Measurements from ENCODE around the gene ZNF726. TPM values are rescaled to one million over a fixed set of nuclear protein-coding genes. Genes with fewer than 3 reads are reported as not detected.
"Not testable (repeated sequence)": the region's sequence is repeated elsewhere in the genome, so short reads cannot be mapped to it uniquely, and the experiment has no call there.

ZNF726 gene
- total RNA-seq, 1 donor from 2014 or later = 4.6 TPM

DNA sequence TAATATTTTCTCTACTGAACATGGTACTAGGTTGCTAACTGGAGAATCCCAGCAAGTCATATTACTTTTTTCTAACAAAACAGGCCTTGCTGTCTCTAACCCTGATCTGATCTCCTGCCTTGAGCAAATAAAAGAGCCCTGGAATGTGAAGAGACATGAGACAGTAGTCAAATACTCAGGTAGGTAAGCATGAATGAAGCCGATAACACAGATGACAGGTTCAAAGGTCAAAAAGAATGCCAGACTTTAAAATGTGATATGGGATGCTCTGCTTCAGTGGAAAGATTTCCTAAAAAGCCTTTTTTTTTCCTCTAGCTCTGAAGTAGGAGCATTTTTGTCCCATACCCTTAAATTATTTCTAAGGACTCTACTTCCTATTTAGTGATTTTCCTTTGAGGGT lies 28.7 kb downstream of the ZNF726 start:
- no peak for DNase-seq (ENCODE audit: low read depth in 2 of 2)

DNA sequence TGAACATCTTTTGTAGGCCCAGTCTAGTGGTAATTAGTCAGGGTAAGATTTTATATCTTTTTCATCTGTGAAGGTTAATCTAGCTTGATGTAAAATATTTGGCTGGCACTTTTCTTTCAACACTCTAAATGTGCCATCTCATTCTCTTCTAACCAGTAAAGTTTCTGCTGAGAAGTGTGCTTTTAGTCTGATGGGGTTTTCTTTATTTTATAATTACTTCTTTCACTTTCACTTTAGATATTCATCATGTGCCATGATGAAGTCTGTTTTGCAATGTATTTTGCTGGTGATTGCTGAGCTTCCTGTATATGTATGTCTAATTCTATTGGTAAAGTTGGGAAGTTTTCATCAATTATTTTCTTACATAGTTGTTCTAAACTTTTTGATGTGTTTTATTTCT lies 31.9 kb downstream of the ZNF726 start:
- no peak for DNase-seq (ENCODE audit: low read depth in 2 of 2)

- no peak for DNase-seq (ENCODE audit: low read depth in 2 of 2)
Observed at GRCh38 chr19:23949611-23950010, 34.9 kb downstream of the ZNF726 start.

- DNase-seq (ENCODE audit: low read depth in 2 of 2) = no peak
Observed at GRCh38 chr19:23956051-23956450, 41.4 kb downstream of the ZNF726 start.

DNA sequence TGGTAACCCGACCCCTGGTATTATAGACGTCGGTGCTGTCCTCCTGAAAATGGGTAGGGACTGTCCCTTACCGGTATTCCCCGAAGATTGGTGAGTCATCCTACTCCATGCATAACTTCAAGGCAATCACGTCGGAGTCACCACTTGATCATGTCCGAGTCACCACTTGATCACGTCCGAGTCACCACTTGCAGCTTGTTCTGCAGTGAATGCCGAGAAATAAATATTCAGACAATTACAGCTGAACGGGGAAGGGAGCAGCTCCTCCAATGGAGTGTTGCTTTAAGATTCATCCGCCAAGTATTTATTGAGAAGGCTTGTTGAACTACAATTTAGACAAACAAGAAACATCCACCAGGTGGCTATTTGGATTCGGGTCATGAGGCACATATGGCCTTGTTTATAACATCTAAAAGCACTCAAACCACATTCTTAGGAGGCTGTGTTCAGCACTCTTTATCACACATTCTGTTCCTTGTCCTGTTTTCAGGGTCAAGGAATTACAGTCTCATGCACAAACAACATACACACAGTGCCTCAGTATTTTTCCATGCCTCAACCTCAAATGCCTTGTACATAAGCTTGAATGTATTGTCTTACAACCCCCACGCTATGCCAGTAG lies 43.1 kb downstream of the ZNF726 start:
- DNase-seq (ENCODE audit: low read depth in 2 of 2) = no peak

- not testable (repeated sequence) for DNase-seq (ENCODE audit: low read depth in 2 of 2)
Observed at GRCh38 chr19:23963396-23963795, 48.7 kb downstream of the ZNF726 start.

- not testable (repeated sequence) for DNase-seq (ENCODE audit: low read depth in 2 of 2)
Observed at GRCh38 chr19:23963881-23964280, 49.2 kb downstream of the ZNF726 start.

DNA sequence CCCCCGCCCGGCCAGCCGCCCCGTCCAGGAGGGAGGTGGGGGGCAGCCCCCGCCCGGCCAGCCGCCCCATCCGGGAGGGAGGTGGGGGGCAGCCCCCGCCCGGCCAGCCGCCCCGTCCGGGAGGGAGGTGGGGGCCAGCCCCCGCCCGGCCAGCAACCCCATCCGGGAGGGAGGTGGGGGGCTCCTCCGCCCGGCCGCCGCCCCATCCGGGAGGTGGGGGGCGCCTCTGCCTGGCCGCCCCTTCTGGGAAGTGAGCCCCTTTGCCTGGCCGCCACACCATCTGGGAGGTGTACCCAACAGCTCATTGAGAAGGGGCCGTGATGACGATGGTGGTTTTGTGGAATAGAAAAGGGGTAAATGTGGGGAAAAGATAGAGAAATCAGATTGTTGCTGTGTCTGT lies 49.6 kb downstream of the ZNF726 start:
- not testable (repeated sequence) for DNase-seq (ENCODE audit: low read depth in 2 of 2)

- no peak for DNase-seq (ENCODE audit: low read depth in 2 of 2)
Observed at GRCh38 chr19:23969630-23970029, 54.9 kb downstream of the ZNF726 start.

- no peak for DNase-seq (ENCODE audit: low read depth in 2 of 2)
Observed at GRCh38 chr19:23971598-23971997, 56.9 kb downstream of the ZNF726 start.

GRCh38 chr19:23972161-23972560 lies 57.5 kb downstream of the ZNF726 start:
- no peak for DNase-seq (ENCODE audit: low read depth in 2 of 2)

DNA sequence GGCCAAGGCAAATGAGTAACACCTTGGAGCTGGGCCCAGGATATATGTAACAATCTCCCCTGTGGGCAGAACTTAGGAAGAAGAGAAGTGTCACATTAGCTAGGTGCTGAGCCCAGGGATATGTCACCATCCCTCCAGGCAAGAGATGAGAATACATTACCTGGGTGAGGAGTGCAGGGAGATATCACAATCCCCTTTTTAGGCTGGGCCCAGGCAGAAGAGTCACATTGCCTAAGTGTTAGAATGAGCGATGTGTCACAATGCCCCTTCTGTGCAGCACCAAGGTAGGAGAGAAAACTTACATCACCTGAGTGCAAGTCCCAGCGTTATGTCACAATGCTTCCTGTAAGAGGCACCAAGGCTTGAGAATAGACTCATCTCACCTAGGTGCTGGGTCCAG lies 60.3 kb downstream of the ZNF726 start:
- no peak for DNase-seq (ENCODE audit: low read depth in 2 of 2)

GRCh38 chr19:23976631-23977030 lies 61.9 kb downstream of the ZNF726 start:
- not testable (repeated sequence) for DNase-seq (ENCODE audit: low read depth in 2 of 2)

GRCh38 chr19:23977256-23977655 lies 62.6 kb downstream of the ZNF726 start:
- not testable (repeated sequence) for DNase-seq (ENCODE audit: low read depth in 2 of 2)

DNA sequence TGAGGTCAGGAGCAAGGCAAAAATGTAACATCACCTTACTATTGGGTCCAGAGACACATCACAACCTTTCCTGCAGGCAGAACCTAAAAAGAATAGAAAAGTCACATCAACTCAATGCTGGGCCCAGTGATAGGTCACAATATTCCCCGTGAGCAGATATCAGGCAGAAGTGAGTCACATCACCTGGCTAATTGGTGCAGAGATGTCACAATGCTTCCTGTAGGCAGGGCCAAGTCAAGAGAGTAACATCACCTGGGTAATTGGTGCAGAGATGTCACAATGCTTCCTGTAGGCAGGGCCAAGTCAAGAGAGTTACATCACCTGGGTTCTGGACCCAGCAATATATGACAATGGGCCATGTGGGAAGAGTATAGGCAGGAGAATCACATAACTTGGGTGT lies 63.4 kb downstream of the ZNF726 start:
- no peak for DNase-seq (ENCODE audit: low read depth in 2 of 2)

- no peak for DNase-seq (ENCODE audit: low read depth in 2 of 2)
Observed at GRCh38 chr19:23980805-23981204, 66.1 kb downstream of the ZNF726 start.

- DNase-seq (ENCODE audit: low read depth in 2 of 2) = no peak
Observed at GRCh38 chr19:23981863-23982262, 67.2 kb downstream of the ZNF726 start.

DNA sequence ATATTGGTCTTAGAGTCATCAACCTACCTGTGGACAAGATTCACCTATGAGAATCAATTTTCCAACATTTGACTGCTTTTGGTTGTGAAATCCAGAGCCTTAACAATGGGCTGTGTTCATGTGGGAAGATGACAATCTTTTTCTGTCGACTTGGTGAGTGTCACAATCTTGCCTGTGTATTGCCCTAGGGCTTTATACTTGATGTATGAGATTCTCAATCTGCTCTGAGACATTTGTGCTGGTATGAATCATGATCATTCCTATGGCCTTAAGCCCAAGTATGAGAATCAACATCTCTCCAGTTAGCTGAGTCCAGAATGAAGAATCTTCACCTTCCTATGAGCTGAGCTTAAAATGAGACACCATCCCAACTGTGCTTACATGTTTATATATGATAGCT lies 68.7 kb downstream of the ZNF726 start:
- DNase-seq (ENCODE audit: low read depth in 2 of 2) = no peak

Other genes starting within 250 kb of the ZNF726 start
- 5.9 and 7.0 TPM in 2 replicates for gene ZNF675, start 227.7 kb upstream of the ZNF726 start, total RNA-seq
- gene ZNF681, start 156.0 kb upstream of the ZNF726 start, total RNA-seq = 1.2 and 1.5 TPM in 2 replicates
- 10.8 and 15.4 TPM in 2 replicates for gene ZNF254, start 172.3 kb downstream of the ZNF726 start, total RNA-seq

Measured in dermis microvascular lymphatic vessel endothelial cell (primary cell).